A673 (cell line): Measurements from ENCODE around the gene EPSTI1.

Experiments
- CTCF ChIP-seq: fragments of 300-800, 200-600 bp; sonication (generic); conservative IDR thresholded peaks from 2 replicates; pipeline ENCODE4 v1.5.1; 2017; ENCODE audit warnings: low read depth, mild to moderate bottlenecking, antibody characterized with exemption, low read length, moderate library complexity, mixed read lengths
- EZH2 ChIP-seq: fragments of 200-600 bp; sonication (generic); IDR thresholded peaks from 2 replicates; pipeline ENCODE4 v1.6.1; 2017; ENCODE audit warnings: borderline replicate concordance, low read depth, mild to moderate bottlenecking, mixed read lengths, antibody characterized with exemption, low read length; ENCODE audit not compliant: poor library complexity, severe bottlenecking

GRCh38 chr13:43016226-43016625 lies 24.2 kb upstream of the EPSTI1 start:
- TF ChIP-seq CTCF (no peak), EZH2 (no peak)
